KMS-11 (cell line): Measurements from ENCODE around the gene KIAA0408.

Experiments
- H2AFZ ChIP-seq: fragments of 200-600 bp; sonication (generic); 2 replicates; pipeline ENCODE4 v1.6.1; 2016; ENCODE audit warnings: antibody characterized with exemption, mixed run types, low read depth
- H3K27ac ChIP-seq: fragments of 200-600 bp; sonication (generic); 2 replicates; pipeline ENCODE4 v1.6.1; 2016; ENCODE audit warnings: mild to moderate bottlenecking, mixed run types
- H3K27me3 ChIP-seq: fragments of 200-600 bp; sonication (generic); 2 replicates; pipeline ENCODE4 v1.6.1; 2017; ENCODE audit warnings: mild to moderate bottlenecking, low read depth, mixed run types, moderate library complexity; ENCODE audit not compliant: insufficient read depth
- H3K36me3 ChIP-seq: fragments of 200-600 bp; sonication (generic); 2 replicates; pipeline ENCODE4 v1.6.1; 2017; ENCODE audit warnings: mild to moderate bottlenecking, mixed run types; ENCODE audit not compliant: insufficient read depth
- H3K4me1 ChIP-seq: fragments of 200-600 bp; sonication (generic); 2 replicates; pipeline ENCODE4 v1.6.1; 2016; ENCODE audit warnings: mild to moderate bottlenecking, low read depth, mixed run types; ENCODE audit not compliant: poor library complexity, severe bottlenecking
- H3K4me2 ChIP-seq: fragments of 200-600 bp; sonication (generic); 2 replicates; pipeline ENCODE4 v1.7.0; 2016; ENCODE audit warnings: mild to moderate bottlenecking, mixed run types
- H3K4me3 ChIP-seq: fragments of 200-600 bp; sonication (generic); IDR thresholded peaks from 2 replicates; pipeline ENCODE4 v1.6.1; 2017; ENCODE audit warnings: low read depth, low read length, mixed read lengths; ENCODE audit not compliant: insufficient read depth
- H3K79me2 ChIP-seq: fragments of 200-600 bp; sonication (generic); 2 replicates; pipeline ENCODE4 v1.6.1; 2016; ENCODE audit warnings: low read depth, mixed run types; ENCODE audit not compliant: insufficient read depth
- H3K9ac ChIP-seq: fragments of 200-600 bp; sonication (generic); 2 replicates; pipeline ENCODE4 v1.6.1; 2016; ENCODE audit warnings: mild to moderate bottlenecking, mixed run types
- H4K20me1 ChIP-seq: fragments of 200-600 bp; sonication (generic); 2 replicates; pipeline ENCODE4 v1.6.1; 2016; ENCODE audit warnings: mild to moderate bottlenecking, mixed run types; ENCODE audit not compliant: insufficient read depth
- TF ChIP-seq, protein P1 (sequence below): fragments of 200-600 bp; sonication (generic); conservative IDR thresholded peaks from 2 replicates; pipeline ENCODE4 v1.6.1; 2017; ENCODE audit warnings: low read depth, mild to moderate bottlenecking, antibody characterized with exemption, low read length, moderate library complexity, mixed read lengths

The KIAA0408 gene

DNA sequence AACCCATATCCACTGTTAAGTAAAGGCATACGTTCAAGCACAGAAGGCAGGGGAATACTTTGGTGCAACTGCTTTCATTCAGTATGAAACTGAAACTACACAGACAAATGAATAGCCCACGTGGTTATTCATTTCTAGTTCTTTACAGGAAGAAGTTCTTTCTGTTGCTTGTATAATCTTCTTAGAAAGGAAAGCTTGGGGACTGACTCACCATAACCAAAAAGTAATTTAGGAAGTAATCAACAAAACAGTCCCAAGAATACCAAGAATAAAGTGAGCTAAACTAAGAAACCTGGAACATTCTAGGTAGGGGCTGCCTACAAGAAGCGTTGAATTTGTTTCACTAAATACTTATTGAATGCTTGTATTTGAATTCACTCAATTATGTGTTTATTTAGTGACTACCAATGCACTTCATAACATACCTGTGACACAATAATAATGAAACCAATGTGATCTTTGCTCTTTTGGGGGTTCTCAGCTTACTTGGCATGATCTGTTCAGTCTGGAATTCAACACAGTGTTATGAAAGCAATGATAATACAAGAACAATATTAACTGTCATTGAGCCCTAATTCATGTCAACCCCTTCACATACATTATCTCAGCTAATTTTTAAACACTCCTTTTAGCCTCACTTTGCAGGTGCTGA lies 25.1 kb upstream of the KIAA0408 start:
- TF ChIP-seq, protein P1, sequence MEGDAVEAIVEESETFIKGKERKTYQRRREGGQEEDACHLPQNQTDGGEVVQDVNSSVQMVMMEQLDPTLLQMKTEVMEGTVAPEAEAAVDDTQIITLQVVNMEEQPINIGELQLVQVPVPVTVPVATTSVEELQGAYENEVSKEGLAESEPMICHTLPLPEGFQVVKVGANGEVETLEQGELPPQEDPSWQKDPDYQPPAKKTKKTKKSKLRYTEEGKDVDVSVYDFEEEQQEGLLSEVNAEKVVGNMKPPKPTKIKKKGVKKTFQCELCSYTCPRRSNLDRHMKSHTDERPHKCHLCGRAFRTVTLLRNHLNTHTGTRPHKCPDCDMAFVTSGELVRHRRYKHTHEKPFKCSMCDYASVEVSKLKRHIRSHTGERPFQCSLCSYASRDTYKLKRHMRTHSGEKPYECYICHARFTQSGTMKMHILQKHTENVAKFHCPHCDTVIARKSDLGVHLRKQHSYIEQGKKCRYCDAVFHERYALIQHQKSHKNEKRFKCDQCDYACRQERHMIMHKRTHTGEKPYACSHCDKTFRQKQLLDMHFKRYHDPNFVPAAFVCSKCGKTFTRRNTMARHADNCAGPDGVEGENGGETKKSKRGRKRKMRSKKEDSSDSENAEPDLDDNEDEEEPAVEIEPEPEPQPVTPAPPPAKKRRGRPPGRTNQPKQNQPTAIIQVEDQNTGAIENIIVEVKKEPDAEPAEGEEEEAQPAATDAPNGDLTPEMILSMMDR: no peak
- Histone ChIP-seq H3K4me1 (peaks cover 28% of the 10 kb centered on the region), H3K27me3 (no peaks in the 10 kb centered on the region), H3K9ac (peak overlapping the region; percentile 35; the same call in 1 of the 2 replicates), H3K36me3 (no peaks in the 10 kb centered on the region), H3K4me3 (no peak overlapping the region), H2AFZ (peak overlapping the region; percentile 92), H4K20me1 (no peaks in the 10 kb centered on the region), H3K79me2 (no peaks in the 10 kb centered on the region), H3K4me2 (peak overlapping the region; percentile 91), H3K27ac (peak overlapping the region; percentile 81)

DNA sequence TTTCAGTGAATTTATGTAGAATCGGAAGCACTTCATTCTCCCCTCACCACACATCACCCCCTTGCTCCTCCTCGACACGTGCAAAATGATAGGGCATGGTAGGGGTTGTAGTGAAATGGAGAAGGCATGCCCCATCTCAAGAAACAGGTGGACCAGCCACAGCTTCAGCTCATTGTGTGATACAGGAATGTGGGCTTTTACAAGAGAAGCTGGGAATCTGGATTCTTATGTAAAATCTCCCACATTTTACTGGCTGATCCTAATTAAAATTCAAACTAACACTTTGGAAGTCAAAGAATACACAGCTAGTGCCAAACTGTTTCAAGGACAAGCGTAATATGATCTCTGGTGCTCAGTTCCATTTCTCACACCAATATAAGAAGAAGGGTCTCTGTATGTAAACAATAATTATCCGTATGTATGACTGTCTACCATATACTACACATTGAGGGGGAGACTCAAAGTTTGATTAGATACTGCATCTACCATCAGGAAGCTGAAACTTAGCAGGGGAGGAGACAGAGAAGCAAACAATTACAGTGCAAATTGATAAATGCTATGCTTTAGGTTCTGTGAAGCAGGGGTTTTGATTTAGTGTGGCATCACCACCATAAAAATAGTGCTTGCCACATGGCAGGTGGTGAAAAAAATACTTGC lies 24.3 kb upstream of the KIAA0408 start:
- H3K27ac ChIP-seq: peak overlapping the region; percentile 81
- H3K4me1 ChIP-seq: peaks cover 28% of the 10 kb centered on the region
- H3K9ac ChIP-seq: peak overlapping the region; percentile 35; the same call in 1 of the 2 replicates
- peak overlapping the region; percentile 92 for H2AFZ ChIP-seq
- H3K4me3 ChIP-seq: no peak overlapping the region
- no peaks in the 10 kb centered on the region for H3K27me3 ChIP-seq
- peak overlapping the region; percentile 91 for H3K4me2 ChIP-seq
- TF ChIP-seq, protein P1: no peak
- H4K20me1 ChIP-seq: no peaks in the 10 kb centered on the region
- no peaks in the 10 kb centered on the region for H3K36me3 ChIP-seq
- no peaks in the 10 kb centered on the region for H3K79me2 ChIP-seq

- H3K27me3 ChIP-seq: no peaks in the 10 kb centered on the region
- no peak overlapping the region for H3K4me2 ChIP-seq
- no peak overlapping the region for H3K27ac ChIP-seq
- H3K79me2 ChIP-seq: no peaks in the 10 kb centered on the region
- no peaks in the 10 kb centered on the region for H4K20me1 ChIP-seq
- H3K36me3 ChIP-seq: no peaks in the 10 kb centered on the region
- no peak overlapping the region for H2AFZ ChIP-seq
- no peak overlapping the region for H3K4me3 ChIP-seq
- H3K9ac ChIP-seq: no peak overlapping the region
- TF ChIP-seq, protein P1: no peak
- H3K4me1 ChIP-seq: peaks cover 28% of the 10 kb centered on the region
Measured at GRCh38 chr6:127482325-127482724, 23.1 kb upstream of the KIAA0408 start.

DNA sequence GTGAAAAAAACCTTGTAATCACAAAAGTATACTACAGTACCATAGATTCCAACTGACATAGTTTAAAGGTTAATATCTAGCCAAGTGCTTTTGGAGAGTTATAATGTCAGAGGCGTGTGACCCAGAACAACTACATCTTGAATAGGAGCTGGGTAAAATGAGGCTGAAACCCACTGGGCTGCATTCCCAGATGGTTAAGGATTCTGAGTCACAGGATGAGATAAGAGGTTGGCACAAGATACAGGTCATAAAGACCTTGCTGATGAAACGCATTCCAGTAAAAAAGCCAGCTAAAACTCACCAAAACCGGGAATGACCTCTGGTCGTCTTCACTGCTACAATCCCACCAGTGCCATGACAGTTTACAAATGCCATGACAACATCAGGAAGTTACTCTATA lies 22.4 kb upstream of the KIAA0408 start:
- H3K79me2 ChIP-seq: no peaks in the 10 kb centered on the region
- no peak overlapping the region for H3K9ac ChIP-seq
- H3K4me1 ChIP-seq: peaks cover 28% of the 10 kb centered on the region
- no peaks in the 10 kb centered on the region for H4K20me1 ChIP-seq
- no peak overlapping the region for H3K4me2 ChIP-seq
- no peaks in the 10 kb centered on the region for H3K36me3 ChIP-seq
- H3K27ac ChIP-seq: no peak overlapping the region
- H3K4me3 ChIP-seq: no peak overlapping the region
- H2AFZ ChIP-seq: no peak overlapping the region
- TF ChIP-seq, protein P1: no peak
- H3K27me3 ChIP-seq: no peaks in the 10 kb centered on the region
